AG09319 (cell line): ENCODE results near the gene TMEM184A.

ENCODE experiments used
- DNase-seq: peaks from one replicate; pipeline ENCODE4 v3.0.0-alpha.2; 2010; ENCODE audit warnings: low read depth; ENCODE audit errors: extremely low read depth
- CTCF ChIP-seq: IDR thresholded peaks from 2 replicates; pipeline ENCODE4 v1.5.1; 2011; ENCODE audit warnings: low read depth, mild to moderate bottlenecking, inconsistent platforms, low read length, moderate library complexity

Gene TMEM184A

GRCh38 chr7:1536455-1536742, 19.6 kb downstream of the TMEM184A start:
- no peak for TF ChIP-seq CTCF
- no peak for DNase-seq

- DNase-seq, result no peak
- no peak for TF ChIP-seq CTCF
Observed at GRCh38 chr7:1535701-1536454, 20.1 kb downstream of the TMEM184A start.

GRCh38 chr7:1535100-1535458, 20.9 kb downstream of the TMEM184A start:
- no peak for DNase-seq
- no peak for TF ChIP-seq CTCF

GRCh38 chr7:1534330-1535099, 21.5 kb downstream of the TMEM184A start:
- DNase-seq, result no peak
- no peak for TF ChIP-seq CTCF

- DNase-seq, result peak; percentile 41
Observed at GRCh38 chr7:1533547-1534329, 22.3 kb downstream of the TMEM184A start.

GRCh38 chr7:1533255-1533546, 22.8 kb downstream of the TMEM184A start:
- no peak for TF ChIP-seq CTCF
- no peak for DNase-seq

More at GRCh38 chr7:1533547-1534329, 22.3 kb downstream of the TMEM184A start:
- no peak for TF ChIP-seq CTCF

GRCh38 chr7:1532456-1533254, 23.4 kb downstream of the TMEM184A start:
- peak; percentile 70 for DNase-seq
- TF ChIP-seq CTCF, result no peak
